Fibroblast of skin of left biceps (primary cell): Measurements from ENCODE around the gene NLN.

ENCODE experiments used
- DNase-seq, 2 experiments: peaks; one replicate each; pipeline ENCODE4 v3.0.0-alpha.2; 2013; ENCODE audit warnings: low read depth in 2 of 2

Gene NLN

GRCh38 chr5:65808818-65809217 is 86.8 kb downstream of the NLN start:
- no peak for DNase-seq

GRCh38 chr5:65809817-65810531 is 88.0 kb downstream of the NLN start:
- no peak for DNase-seq

- no peak for DNase-seq
Observed at GRCh38 chr5:65811004-65811403, 89.0 kb downstream of the NLN start.

GRCh38 chr5:65811885-65812284 is 89.9 kb downstream of the NLN start:
- DNase-seq = no peak

GRCh38 chr5:65812648-65813047 is 90.6 kb downstream of the NLN start:
- no peak for DNase-seq

GRCh38 chr5:65813174-65813573 is 91.2 kb downstream of the NLN start:
- DNase-seq = no peak

- no peak for DNase-seq
Observed at GRCh38 chr5:65815161-65815560, 93.2 kb downstream of the NLN start.

- no peak for DNase-seq
Observed at GRCh38 chr5:65816729-65817128, 94.7 kb downstream of the NLN start.

GRCh38 chr5:65817931-65818330 is 95.9 kb downstream of the NLN start:
- DNase-seq = no peak

- DNase-seq = no peak
Observed at GRCh38 chr5:65818592-65818991, 96.6 kb downstream of the NLN start.

- DNase-seq = no peak
Observed at GRCh38 chr5:65819215-65819904, 97.4 kb downstream of the NLN start.

- no peak for DNase-seq
Observed at GRCh38 chr5:65819905-65820240, 97.9 kb downstream of the NLN start.

- no peak for DNase-seq
Observed at GRCh38 chr5:65820373-65820772, 98.4 kb downstream of the NLN start.

GRCh38 chr5:65821966-65822365 is 100.0 kb downstream of the NLN start:
- no peak for DNase-seq

GRCh38 chr5:65822710-65823109 is 100.7 kb downstream of the NLN start:
- DNase-seq = no peak

- DNase-seq = no peak
Observed at GRCh38 chr5:65823204-65823603, 101.2 kb downstream of the NLN start.

- DNase-seq = no peak
Observed at GRCh38 chr5:65823845-65824445, 101.9 kb downstream of the NLN start.

- DNase-seq = no peak
Observed at GRCh38 chr5:65825408-65826328, 103.7 kb downstream of the NLN start.

- DNase-seq = peak; percentile 75 to 79
Observed at GRCh38 chr5:65828022-65828896, 106.3 kb downstream of the NLN start.

- DNase-seq = no peak
Observed at GRCh38 chr5:65830856-65831255, 108.9 kb downstream of the NLN start.

GRCh38 chr5:65831276-65831675 is 109.3 kb downstream of the NLN start:
- DNase-seq = no peak
